Subcutaneous adipose tissue (tissue), 4 donors: Measurements from ENCODE around the gene DOHH. TPM values are rescaled to one million over a fixed set of nuclear protein-coding genes. Genes with fewer than 3 reads are reported as not detected.

Source experiments
- total RNA-seq, 4 donors: library from RNA; depleted of rRNA; stranded (reverse); fragments of >200 nt; gene quantifications; one replicate each; pipeline ENCODE4 v1.1.0, GENCODE V29; 2016
- TF ChIP-seq, protein P1 (sequence below): fragments of 450-650 bp; IDR thresholded peaks from one replicate; pipeline ENCODE4 v1.5.1; 2016; ENCODE audit warnings: low read depth, mild to moderate bottlenecking, control low read depth, antibody characterized with exemption, moderate library complexity

DOHH gene
- total RNA-seq, 4 donors from 2014 or later: 4.9 to 11.9 (median 8.9) TPM

- TF ChIP-seq, protein P1, sequence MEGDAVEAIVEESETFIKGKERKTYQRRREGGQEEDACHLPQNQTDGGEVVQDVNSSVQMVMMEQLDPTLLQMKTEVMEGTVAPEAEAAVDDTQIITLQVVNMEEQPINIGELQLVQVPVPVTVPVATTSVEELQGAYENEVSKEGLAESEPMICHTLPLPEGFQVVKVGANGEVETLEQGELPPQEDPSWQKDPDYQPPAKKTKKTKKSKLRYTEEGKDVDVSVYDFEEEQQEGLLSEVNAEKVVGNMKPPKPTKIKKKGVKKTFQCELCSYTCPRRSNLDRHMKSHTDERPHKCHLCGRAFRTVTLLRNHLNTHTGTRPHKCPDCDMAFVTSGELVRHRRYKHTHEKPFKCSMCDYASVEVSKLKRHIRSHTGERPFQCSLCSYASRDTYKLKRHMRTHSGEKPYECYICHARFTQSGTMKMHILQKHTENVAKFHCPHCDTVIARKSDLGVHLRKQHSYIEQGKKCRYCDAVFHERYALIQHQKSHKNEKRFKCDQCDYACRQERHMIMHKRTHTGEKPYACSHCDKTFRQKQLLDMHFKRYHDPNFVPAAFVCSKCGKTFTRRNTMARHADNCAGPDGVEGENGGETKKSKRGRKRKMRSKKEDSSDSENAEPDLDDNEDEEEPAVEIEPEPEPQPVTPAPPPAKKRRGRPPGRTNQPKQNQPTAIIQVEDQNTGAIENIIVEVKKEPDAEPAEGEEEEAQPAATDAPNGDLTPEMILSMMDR: no peak
Observed at GRCh38 chr19:3537438-3538240, 37.2 kb upstream of the DOHH start.

DNA sequence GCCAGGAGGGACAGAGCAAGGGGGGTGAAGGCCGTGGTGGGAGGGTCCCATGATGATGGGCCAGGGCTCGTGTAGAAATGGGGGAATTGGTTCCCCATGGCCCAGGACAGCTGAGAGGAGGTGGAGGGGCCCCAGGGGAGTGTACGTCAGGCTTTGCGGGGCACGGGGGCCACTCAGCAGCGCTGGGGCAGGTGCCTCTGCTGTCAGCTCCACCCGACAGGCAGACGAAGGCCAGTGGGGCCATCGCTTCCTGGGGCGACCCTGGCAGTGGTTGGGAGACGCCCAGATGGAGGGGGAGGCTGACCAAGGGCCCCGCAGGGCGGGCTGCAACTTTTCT, 36.6 kb upstream of the DOHH start:
- TF ChIP-seq, protein P1: no peak

DNA sequence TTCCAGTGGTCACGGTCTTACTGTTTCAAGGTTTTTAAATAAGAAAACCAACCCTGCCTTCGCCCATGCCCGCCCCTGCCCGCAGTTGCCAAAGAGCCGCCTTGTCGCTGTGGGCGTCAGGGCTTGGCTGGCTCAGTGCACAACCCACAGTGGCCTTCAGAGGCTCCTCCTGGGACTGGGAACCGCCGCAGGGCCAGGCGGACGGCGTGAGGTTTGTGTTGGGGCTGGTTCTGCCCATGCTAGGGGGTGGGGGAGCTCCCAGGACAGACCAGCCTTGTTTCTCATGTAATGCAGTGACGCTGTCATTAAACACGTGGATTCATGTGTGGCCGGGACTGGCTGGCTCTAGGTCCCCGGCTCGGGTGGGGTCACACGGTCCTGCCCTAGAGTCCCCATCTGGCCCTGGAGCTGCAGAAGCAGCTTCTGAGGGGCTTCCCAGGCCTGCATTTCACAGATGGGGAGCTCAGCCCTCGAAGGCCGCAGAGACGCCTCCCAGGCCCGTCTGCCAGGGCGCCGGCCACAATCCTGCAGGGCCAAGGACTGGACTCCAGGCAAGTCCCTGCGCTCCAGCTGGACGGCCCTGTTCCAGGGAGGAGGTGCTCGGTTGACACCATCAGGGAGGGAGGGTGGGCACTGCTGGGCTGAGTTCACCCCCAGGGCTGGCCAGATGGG, 36.1 kb upstream of the DOHH start:
- TF ChIP-seq, protein P1: no peak

DNA sequence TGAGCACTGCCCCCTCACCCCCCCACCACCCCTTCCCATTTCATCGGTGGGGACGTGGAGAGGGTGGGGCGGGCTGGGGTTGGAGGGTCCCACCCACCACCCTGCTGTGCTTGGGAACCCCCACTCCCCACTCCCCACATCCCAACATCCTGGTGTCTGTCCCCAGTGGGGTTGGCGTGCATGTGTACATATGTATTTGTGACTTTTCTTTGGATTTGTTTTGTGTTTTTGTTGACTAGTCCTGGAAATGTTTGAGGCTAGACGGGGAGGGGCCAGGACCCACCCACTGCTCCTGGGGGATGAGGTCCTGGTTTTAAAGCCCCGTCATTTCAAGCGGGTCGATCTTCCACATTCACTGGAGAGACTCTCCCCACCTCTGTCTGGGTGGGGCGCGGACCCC, 35.5 kb upstream of the DOHH start:
- TF ChIP-seq, protein P1: no peak

DNA sequence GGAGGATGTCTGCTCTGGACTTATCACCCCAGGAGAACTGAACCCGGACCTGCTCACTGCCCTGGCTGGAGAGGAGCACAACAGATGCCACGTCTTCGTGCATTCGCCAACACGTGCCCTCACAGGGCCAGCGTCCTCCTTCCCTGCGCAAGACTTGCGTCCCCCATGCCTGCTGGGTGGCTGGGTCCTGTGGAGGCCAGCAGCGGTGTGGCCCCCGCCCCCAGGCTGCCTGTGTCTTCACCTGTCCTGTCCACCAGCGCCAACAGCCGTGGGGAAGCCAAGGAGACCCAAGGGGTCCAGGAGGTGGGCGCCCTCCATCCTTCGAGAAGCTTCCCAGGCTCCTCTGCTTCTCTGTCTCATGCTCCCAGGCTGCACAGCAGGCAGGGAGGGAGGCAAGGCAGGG, 35.1 kb upstream of the DOHH start:
- TF ChIP-seq, protein P1: no peak

- TF ChIP-seq, protein P1: no peak
Observed at GRCh38 chr19:3535235-3535535, 34.7 kb upstream of the DOHH start.

DNA sequence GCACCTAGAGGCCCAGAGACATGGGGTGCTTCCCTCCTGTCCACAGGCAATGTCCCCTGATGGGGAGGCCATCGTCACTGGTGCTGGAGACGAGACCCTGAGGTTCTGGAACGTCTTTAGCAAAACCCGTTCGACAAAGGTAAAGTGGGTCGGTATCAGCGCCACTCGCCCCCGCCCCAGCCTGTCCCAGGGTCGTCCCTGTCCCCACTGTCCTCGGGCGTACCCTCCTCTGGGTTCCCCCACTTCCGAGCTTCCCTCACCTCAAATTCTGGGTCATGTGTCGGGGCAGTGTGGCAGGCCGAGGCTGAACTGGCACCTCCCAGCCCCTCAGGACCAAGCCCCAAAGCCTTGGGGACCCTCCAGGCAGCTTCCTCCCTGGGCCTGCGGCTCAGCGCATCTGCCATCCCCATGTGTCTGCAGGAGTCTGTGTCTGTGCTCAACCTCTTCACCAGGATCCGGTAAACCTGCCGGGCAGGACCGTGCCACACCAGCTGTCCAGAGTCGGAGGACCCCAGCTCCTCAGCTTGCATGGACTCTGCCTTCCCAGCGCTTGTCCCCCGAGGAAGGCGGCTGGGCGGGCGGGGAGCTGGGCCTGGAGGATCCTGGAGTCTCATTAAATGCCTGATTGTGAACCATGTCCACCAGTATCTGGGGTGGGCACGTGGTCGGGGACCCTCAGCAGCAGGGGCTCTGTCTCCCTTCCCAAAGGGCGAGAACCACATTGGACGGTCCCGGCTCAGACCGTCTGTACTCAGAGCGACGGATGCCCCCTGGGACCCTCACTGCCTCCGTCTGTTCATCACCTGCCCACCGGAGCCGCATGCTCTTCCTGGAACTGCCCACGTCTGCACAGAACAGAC, 34.1 kb upstream of the DOHH start:
- TF ChIP-seq, protein P1: no peak
